ENCODE data around the gene GARIN5A. TPM values are rescaled to one million over a fixed set of nuclear protein-coding genes. Genes with fewer than 3 reads are reported as not detected.

Gene GARIN5A
- total and polyA plus RNA-seq, 8 donors: 0.55 to 3.1 (median 1.4) TPM; not detected in 2

GRCh38 chr19:50518091-50519005 lies 41.7 kb upstream of the GARIN5A start:
- Histone ChIP-seq H3K4me1 (no peaks in the 10 kb centered on the region), H3K27ac (no peak overlapping the region), H3K36me3 (peaks cover 0 to 17% (median 2%) of the 10 kb centered on the region in 4 donors), H3K4me3 (no peak overlapping the region), H3K27me3 (peaks cover 0 to 15% (median 6%) of the 10 kb centered on the region in 3 donors), H3K9me3 (no peaks in the 10 kb centered on the region)
- DNase-seq: no peak
- intact Hi-C loops (cut with DNase I; ENCODE audit: low total_unique reads): no loop called here
- TF ChIP-seq CTCF (IDR thresholded peaks at IDR 0.05) (no peak), POLR2A (IDR thresholded peaks at IDR 0.05) (no peak), EP300 (IDR thresholded peaks at IDR 0.05) (no peak), POLR2AphosphoS5 (IDR thresholded peaks at IDR 0.05) (no peak)
- 94 to 96% (median 94%) methylated on average over 51 to 87 of the region's 87 CpGs for WGBS, 5 donors

DNA sequence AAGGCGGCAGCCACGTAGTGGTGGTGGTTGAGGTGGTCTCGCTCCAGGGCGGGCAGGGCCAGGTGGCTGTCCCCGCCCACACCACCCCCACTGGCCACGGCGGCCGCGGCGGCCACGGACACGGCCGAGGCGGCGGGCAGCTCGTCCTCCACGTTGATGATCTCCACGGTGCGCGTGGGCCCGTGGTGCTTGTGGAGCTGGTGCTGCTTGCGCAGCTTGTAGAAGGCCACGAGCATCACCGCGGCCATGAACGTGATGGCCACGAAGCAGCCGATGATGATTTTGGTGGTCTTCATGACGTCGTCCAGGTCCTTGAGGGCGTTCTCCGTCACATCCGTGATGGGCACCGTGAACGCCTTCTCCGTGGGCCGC lies 41.0 kb upstream of the GARIN5A start:
- H3K4me3 ChIP-seq: no peak overlapping the region
- H3K27me3 ChIP-seq: peaks cover 0 to 15% (median 6%) of the 10 kb centered on the region in 3 donors
- intact Hi-C loops (cut with DNase I; ENCODE audit: low total_unique reads): no loop called here
- no peak for TF ChIP-seq CTCF (IDR thresholded peaks at IDR 0.05)
- no peak for TF ChIP-seq POLR2A (IDR thresholded peaks at IDR 0.05)
- TF ChIP-seq POLR2AphosphoS5 (IDR thresholded peaks at IDR 0.05): no peak
- no peak for TF ChIP-seq EP300 (IDR thresholded peaks at IDR 0.05)
- DNase-seq: no peak
- WGBS, 5 donors: 92 to 98% (median 96%) methylated on average over 17 to 37 of the region's 37 CpGs
- no peaks in the 10 kb centered on the region for H3K9me3 ChIP-seq
- H3K4me1 ChIP-seq: no peaks in the 10 kb centered on the region
- peaks cover 0 to 17% (median 2%) of the 10 kb centered on the region in 4 donors for H3K36me3 ChIP-seq
- no peak overlapping the region for H3K27ac ChIP-seq

- no peak for DNase-seq
- Histone ChIP-seq H3K4me3 (no peak overlapping the region), H3K4me1 (peaks cover 0 to 4% (median 3%) of the 10 kb centered on the region in 4 donors), H3K27ac (no peak overlapping the region), H3K36me3 (peaks cover 0 to 17% (median 2%) of the 10 kb centered on the region in 4 donors), H3K9me3 (no peaks in the 10 kb centered on the region), H3K27me3 (peaks cover 0 to 15% (median 6%) of the 10 kb centered on the region in 3 donors)
- TF ChIP-seq POLR2AphosphoS5 (IDR thresholded peaks at IDR 0.05) (no peak), CTCF (IDR thresholded peaks at IDR 0.05) (no peak)
- intact Hi-C loops (cut with DNase I; ENCODE audit: low total_unique reads): no loop called here
- WGBS, 5 donors: 59 to 63% (median 60%) methylated on average over 43 to 53 of the region's 53 CpGs
Observed at GRCh38 chr19:50516964-50517703, 40.5 kb upstream of the GARIN5A start.

DNA sequence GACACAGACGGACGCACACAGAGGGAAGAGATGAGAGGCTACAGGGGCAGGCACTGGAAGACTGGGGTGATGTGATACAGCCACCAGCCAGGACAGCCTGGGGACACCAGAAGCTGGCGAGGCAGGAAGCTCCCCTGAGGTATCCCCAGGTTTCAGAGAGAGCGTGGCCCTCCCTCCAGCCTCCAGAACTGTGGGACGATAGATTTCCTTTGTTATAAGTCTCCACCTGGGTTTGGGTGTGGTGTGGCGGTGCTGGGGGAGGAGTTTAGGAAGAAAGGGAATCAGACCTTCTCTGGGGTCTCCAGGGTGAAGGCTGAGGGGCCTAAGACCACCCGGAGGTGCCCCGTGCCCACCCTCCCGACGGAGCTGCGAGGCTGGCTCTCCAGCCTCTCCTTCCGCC lies 39.8 kb upstream of the GARIN5A start:
- 41 to 57% (median 44%) methylated on average over 12 of the region's 12 CpGs for WGBS, 5 donors
- no peak for TF ChIP-seq EP300 (IDR thresholded peaks at IDR 0.05)
- no peak for TF ChIP-seq POLR2A (IDR thresholded peaks at IDR 0.05)
- TF ChIP-seq POLR2AphosphoS5 (IDR thresholded peaks at IDR 0.05): no peak
- TF ChIP-seq CTCF (IDR thresholded peaks at IDR 0.05): no peak
- no peak for DNase-seq

More for the DNA sequence above, 39.8 kb upstream of the GARIN5A start:
- Histone ChIP-seq H3K4me1 (peaks cover 0 to 11% (median 9%) of the 10 kb centered on the region in 4 donors), H3K27ac (no peak overlapping the region), H3K36me3 (peaks cover 0 to 17% (median 2%) of the 10 kb centered on the region in 4 donors), H3K9me3 (no peaks in the 10 kb centered on the region), H3K27me3 (peaks cover 0 to 15% (median 6%) of the 10 kb centered on the region in 3 donors), H3K4me3 (no peak overlapping the region)
- intact Hi-C loops (cut with DNase I; ENCODE audit: low total_unique reads): no loop called here
